ENCODE data around the gene RAD51B. TPM values are rescaled to one million over a fixed set of nuclear protein-coding genes. Genes with fewer than 3 reads are reported as not detected.

RAD51B gene
- total RNA-seq, 3 donors from 2014 or later, result 10.6 to 77.6 (median 33.8) TPM

GRCh38 chr14:68328509-68328908 is 508.9 kb downstream of the RAD51B start:
- H3K27ac ChIP-seq, result no peak overlapping the region
- H3K4me3 ChIP-seq, result no peak overlapping the region
- no peaks in the 10 kb centered on the region for H3K27me3 ChIP-seq
- no peaks in the 10 kb centered on the region for H3K4me1 ChIP-seq
- H3K9me3 ChIP-seq, result no peaks in the 10 kb centered on the region
- no peak for DNase-seq (ENCODE audit: low spot score in 2 of 2)
- intact Hi-C loops (cut with DNase I; ENCODE audit: low total_unique reads), result no loop called here
- no peaks in the 10 kb centered on the region for H3K36me3 ChIP-seq
- TF ChIP-seq POLR2AphosphoS5 (IDR thresholded peaks at IDR 0.05) (no peak), POLR2A (IDR thresholded peaks at IDR 0.05) (no peak), CTCF (IDR thresholded peaks at IDR 0.05) (no peak)

DNA sequence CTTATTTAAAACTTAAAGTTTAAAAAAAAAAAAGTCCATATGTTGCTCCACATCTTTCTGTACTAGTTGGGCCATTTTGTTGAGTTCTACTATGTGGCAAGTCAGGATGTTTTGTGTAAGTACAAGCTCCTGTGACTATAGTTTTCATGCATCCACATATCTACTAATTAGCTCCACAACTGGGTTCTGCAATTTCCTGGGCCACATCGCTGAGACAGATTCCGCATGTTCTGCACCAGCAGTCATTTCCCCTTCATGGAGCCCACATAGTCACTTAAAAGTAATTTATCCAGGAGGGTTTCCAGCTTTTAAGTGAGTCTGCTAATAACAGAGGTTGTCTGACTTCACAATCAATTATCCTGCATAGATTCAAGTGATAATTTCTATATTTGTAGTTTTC is 511.8 kb downstream of the RAD51B start:
- Histone ChIP-seq H3K36me3 (no peaks in the 10 kb centered on the region), H3K27ac (no peak overlapping the region), H3K4me1 (no peaks in the 10 kb centered on the region), H3K27me3 (no peaks in the 10 kb centered on the region), H3K4me3 (no peak overlapping the region), H3K9me3 (no peaks in the 10 kb centered on the region)
- TF ChIP-seq CTCF (IDR thresholded peaks at IDR 0.05), result no peak
- intact Hi-C loops (cut with DNase I; ENCODE audit: low total_unique reads), result no loop called here
- DNase-seq (ENCODE audit: low spot score in 2 of 2), result no peak

- H3K27me3 ChIP-seq, result no peaks in the 10 kb centered on the region
- no peak for DNase-seq (ENCODE audit: low spot score in 2 of 2)
- no peak overlapping the region for H3K4me3 ChIP-seq
- no peak overlapping the region for H3K27ac ChIP-seq
- TF ChIP-seq POLR2AphosphoS5 (IDR thresholded peaks at IDR 0.05) (no peak), POLR2A (IDR thresholded peaks at IDR 0.05) (no peak), CTCF (IDR thresholded peaks at IDR 0.05) (no peak)
- intact Hi-C loops (cut with DNase I; ENCODE audit: low total_unique reads), result no loop called here
- no peaks in the 10 kb centered on the region for H3K4me1 ChIP-seq
- no peaks in the 10 kb centered on the region for H3K9me3 ChIP-seq
- no peaks in the 10 kb centered on the region for H3K36me3 ChIP-seq
Observed at GRCh38 chr14:68331991-68332390, 512.4 kb downstream of the RAD51B start.

- no peak for TF ChIP-seq POLR2A (IDR thresholded peaks at IDR 0.05)
- TF ChIP-seq POLR2AphosphoS5 (IDR thresholded peaks at IDR 0.05), result no peak
- no peak for TF ChIP-seq CTCF (IDR thresholded peaks at IDR 0.05)
- intact Hi-C loops (cut with DNase I; ENCODE audit: low total_unique reads), result no loop called here
- DNase-seq (ENCODE audit: low spot score in 2 of 2), result no peak
- no peaks in the 10 kb centered on the region for H3K9me3 ChIP-seq
- H3K27ac ChIP-seq, result no peak overlapping the region
- H3K4me3 ChIP-seq, result no peak overlapping the region
- H3K36me3 ChIP-seq, result no peaks in the 10 kb centered on the region
- no peaks in the 10 kb centered on the region for H3K27me3 ChIP-seq
- H3K4me1 ChIP-seq, result no peaks in the 10 kb centered on the region
Observed at GRCh38 chr14:68333262-68333661, 513.7 kb downstream of the RAD51B start.

DNA sequence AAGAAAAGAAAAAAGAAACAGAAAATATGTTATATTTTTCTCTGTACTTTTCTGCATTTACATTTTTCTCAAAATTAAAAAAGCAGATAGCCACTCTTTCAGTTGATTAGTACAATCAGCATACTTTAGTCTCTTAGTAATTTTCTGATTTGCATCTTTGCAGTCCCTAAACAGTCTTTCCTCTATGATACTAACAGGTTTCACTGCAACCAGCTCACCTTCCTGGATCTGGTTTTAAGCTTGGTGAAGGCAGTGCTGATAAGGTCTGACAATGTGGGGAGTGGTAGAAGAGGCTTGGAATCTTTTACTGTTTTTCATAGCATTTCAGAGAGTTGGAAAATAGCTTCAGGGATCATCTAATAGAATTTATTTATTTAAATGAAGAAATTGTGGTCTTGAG is 515.7 kb downstream of the RAD51B start:
- Histone ChIP-seq H3K27ac (no peak overlapping the region), H3K36me3 (no peaks in the 10 kb centered on the region), H3K4me1 (no peaks in the 10 kb centered on the region), H3K27me3 (no peaks in the 10 kb centered on the region), H3K9me3 (no peaks in the 10 kb centered on the region), H3K4me3 (no peak overlapping the region)
- intact Hi-C loops (cut with DNase I; ENCODE audit: low total_unique reads), result no loop called here
- TF ChIP-seq CTCF (IDR thresholded peaks at IDR 0.05) (no peak), POLR2AphosphoS5 (IDR thresholded peaks at IDR 0.05) (no peak), POLR2A (IDR thresholded peaks at IDR 0.05) (no peak)
- no peak for DNase-seq (ENCODE audit: low spot score in 2 of 2)
